Activated T-cell treated with anti-CD3 and anti-CD28 coated beads, Interleukin-2, amount 50 U/mL, for 72 hours (primary cell): ENCODE measurements around the gene UBALD1. TPM values are rescaled to one million over a fixed set of nuclear protein-coding genes. Genes with fewer than 3 reads are reported as not detected.
A peak's percentile ranks its signal among the peaks of the same experiment; 100 is the strongest.
"Not testable (repeated sequence)": the region's sequence is repeated elsewhere in the genome, so short reads cannot be mapped to it uniquely, and the experiment has no call there.

ENCODE experiments used
- ATAC-seq, 2 donors: fragments of 150-1000 bp; cut with Tn5 transposase; replicated peaks in 1 of 2; 2 replicates each; pipeline ENCODE4 v1.10.0; 2021; ENCODE audit warnings: moderate library complexity in 2 of 2, mild to moderate bottlenecking in 1 of 2
- DNase-seq, 2 donors: peaks; one replicate each; pipeline ENCODE4 v3.0.0; 2021 to 2022; ENCODE audit warnings: mixed read lengths in 1 of 2
- H3K27ac Mint-ChIP-seq: one replicate; pipeline ENCODE4 v1.8.0; 2022; ENCODE audit warnings: mild to moderate bottlenecking, moderate library complexity, mixed read lengths
- H3K27me3 Mint-ChIP-seq: one replicate; pipeline ENCODE4 v1.8.0; 2022; ENCODE audit warnings: low read depth, mixed read lengths
- H3K36me3 Mint-ChIP-seq, 2 donors: one replicate each; pipeline ENCODE4 v1.8.0; 2022; ENCODE audit warnings: mixed read lengths in 2 of 2, mild to moderate bottlenecking in 1 of 2; ENCODE audit not compliant: insufficient read depth in 2 of 2
- H3K4me1 Mint-ChIP-seq: one replicate; pipeline ENCODE4 v1.8.0; 2022; ENCODE audit warnings: low read depth, mixed read lengths
- H3K4me3 Mint-ChIP-seq, 2 donors: one replicate each; pipeline ENCODE4 v1.8.0; 2022; ENCODE audit warnings: mild to moderate bottlenecking in 2 of 2, mixed read lengths in 2 of 2, moderate library complexity in 2 of 2
- H3K9me3 Mint-ChIP-seq, 2 donors: one replicate each; pipeline ENCODE4 v1.8.0; 2022; ENCODE audit warnings: mixed read lengths in 2 of 2
- total RNA-seq, 2 donors: library from RNA; stranded (reverse); gene quantifications; one replicate each; pipeline ENCODE4 v1.2.3, GENCODE V29; 2022

Gene UBALD1
- total RNA-seq, 2 donors from 2014 or later: 17.2 to 18.4 TPM

DNA sequence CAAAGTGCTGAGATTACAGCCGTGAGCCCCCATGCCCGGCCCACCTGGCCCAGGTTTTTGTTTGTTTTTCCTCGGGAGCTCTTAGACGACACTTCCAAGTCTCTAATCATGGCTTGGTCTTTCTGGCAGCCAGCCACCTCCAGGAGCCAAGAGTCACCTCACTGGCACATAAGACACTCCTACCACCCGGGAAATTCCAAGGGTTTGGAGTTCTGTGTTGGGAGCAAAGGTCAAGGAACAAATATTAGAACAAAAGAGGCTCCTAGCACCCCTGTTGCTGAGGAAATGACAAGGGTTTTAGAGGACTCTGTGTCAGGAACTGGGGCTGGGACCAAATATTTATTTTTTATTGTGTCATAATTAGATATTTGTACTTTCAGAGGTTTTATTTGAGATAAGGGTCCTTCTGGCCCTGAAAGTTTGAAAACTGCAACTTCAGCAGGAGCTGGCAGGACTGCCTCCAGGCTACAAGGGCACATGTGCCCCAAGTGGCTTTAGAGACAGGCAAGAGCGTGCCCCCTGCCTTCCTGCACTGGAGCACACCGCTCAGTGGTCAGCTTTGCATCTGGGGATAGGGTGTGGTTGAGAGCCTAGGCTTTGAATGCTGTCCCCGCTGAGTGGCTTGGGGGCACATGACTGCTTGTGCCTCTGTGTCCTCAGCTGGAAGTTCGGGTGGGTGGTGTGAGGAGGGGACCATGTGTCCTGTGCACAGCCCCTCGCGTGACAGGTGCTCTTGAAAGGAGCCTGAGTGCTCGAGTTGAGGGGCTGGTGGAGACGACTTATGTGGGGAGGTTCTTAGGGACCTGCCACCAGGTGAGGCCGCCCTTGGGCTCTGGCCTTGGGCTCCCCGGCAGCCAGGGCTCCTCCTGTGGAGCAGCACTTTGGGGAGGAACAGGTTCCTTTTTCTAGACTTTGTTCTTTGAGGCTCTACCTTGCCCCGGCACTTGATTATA, 39.6 kb upstream of the UBALD1 start:
- H3K4me3 Mint-ChIP-seq: no peak overlapping the region
- DNase-seq: no peak
- peaks cover 0 to 11% of the 10 kb centered on the region in 2 donors for H3K36me3 Mint-ChIP-seq
- no peaks in the 10 kb centered on the region for H3K9me3 Mint-ChIP-seq
- peaks cover 21% of the 10 kb centered on the region for H3K4me1 Mint-ChIP-seq
- H3K27ac Mint-ChIP-seq: no peak overlapping the region
- no peak for ATAC-seq
- H3K27me3 Mint-ChIP-seq: no peaks in the 10 kb centered on the region

DNA sequence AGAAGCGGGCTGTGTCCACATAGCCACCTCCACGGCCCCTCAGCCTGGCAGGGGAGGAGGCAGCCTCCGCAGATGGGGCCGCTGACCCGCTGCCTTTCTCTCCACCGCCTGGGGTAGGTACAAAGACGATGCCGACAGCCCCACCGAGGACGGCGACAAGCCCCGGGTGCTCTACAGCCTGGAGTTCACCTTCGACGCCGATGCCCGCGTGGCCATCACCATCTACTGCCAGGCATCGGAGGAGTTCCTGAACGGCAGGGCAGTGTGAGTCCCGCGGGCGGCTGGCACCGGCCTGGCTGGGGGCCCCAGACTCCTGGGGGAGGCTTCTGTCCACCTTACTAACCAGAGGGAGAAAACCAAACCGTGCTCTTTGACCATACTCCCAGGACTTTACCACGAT, 37.9 kb upstream of the UBALD1 start:
- no peak overlapping the region for H3K4me3 Mint-ChIP-seq
- no peak overlapping the region for H3K27ac Mint-ChIP-seq
- H3K36me3 Mint-ChIP-seq: peaks cover 2 to 19% of the 10 kb centered on the region in 2 donors
- DNase-seq (no peak), ATAC-seq (no peak)
- H3K4me1 Mint-ChIP-seq: peaks cover 18% of the 10 kb centered on the region
- no peaks in the 10 kb centered on the region for H3K9me3 Mint-ChIP-seq
- H3K27me3 Mint-ChIP-seq: no peaks in the 10 kb centered on the region

DNA sequence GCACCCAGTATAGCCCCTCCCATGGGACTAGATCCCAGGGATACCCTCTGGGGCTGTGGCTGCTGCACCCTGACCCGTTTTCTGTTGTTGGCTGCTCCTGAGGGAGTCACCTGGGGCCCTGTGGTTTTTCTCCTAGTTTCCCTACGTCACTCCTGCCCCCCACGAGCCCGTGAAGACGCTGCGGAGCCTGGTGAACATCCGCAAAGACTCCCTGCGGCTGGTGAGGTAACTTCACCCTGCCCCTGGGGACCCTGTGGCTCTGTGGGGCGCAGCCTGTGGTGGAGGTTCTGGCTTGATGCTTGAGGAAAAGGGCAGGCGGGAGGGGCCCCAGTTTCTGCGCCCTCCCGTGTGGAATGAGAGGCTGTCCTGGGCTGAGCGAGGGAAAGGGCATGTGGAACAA, 37.1 kb upstream of the UBALD1 start:
- no peak overlapping the region for H3K27ac Mint-ChIP-seq
- H3K4me3 Mint-ChIP-seq: no peak overlapping the region
- H3K27me3 Mint-ChIP-seq: no peaks in the 10 kb centered on the region
- H3K9me3 Mint-ChIP-seq: no peaks in the 10 kb centered on the region
- H3K4me1 Mint-ChIP-seq: peaks cover 25% of the 10 kb centered on the region
- ATAC-seq (no peak), DNase-seq (no peak)
- H3K36me3 Mint-ChIP-seq: peaks cover 2 to 20% of the 10 kb centered on the region in 2 donors

- Mint-ChIP-seq H3K36me3 (peaks cover 2 to 15% of the 10 kb centered on the region in 2 donors), H3K4me1 (peaks cover 33% of the 10 kb centered on the region)
- H3K27me3 Mint-ChIP-seq, H3K9me3 Mint-ChIP-seq, H3K4me3 Mint-ChIP-seq, H3K27ac Mint-ChIP-seq: not testable (repeated sequence)
- ATAC-seq (peak; percentile 76), DNase-seq (peak; percentile 81 to 84)
Measured at GRCh38 chr16:4650443-4651074, 35.9 kb upstream of the UBALD1 start.

GRCh38 chr16:4649744-4650442, 35.2 kb upstream of the UBALD1 start:
- Mint-ChIP-seq H3K36me3 (peaks cover 2 to 19% of the 10 kb centered on the region in 2 donors), H3K9me3 (no peaks in the 10 kb centered on the region), H3K4me1 (peaks cover 38% of the 10 kb centered on the region), H3K4me3 (no peak overlapping the region), H3K27me3 (no peaks in the 10 kb centered on the region), H3K27ac (no peak overlapping the region)
- DNase-seq: no peak
- peak; percentile 19 to 38 for ATAC-seq

DNA sequence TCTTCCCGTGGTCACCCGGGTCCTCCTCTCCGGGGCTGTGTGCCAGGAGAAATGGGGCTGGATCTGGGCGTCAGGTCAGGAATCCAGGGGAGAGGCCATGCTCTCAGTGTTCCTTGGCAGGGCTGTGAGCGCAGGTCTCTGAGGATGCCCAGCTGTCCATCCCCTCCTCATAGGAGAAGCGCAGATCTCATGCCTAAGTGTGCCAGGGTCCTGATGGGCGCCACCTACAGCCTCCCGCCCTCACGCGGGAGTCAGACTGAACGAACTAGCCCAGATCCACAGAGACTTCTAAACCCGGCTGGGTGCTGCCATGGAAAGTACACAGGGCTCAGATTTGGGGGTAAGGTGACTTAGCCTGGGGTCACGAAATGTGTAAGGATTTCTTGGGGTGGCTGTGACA, 34.2 kb upstream of the UBALD1 start:
- H3K27me3 Mint-ChIP-seq: no peaks in the 10 kb centered on the region
- peaks cover 2 to 20% of the 10 kb centered on the region in 2 donors for H3K36me3 Mint-ChIP-seq
- DNase-seq (no peak), ATAC-seq (no peak)
- H3K27ac Mint-ChIP-seq: no peak overlapping the region
- H3K4me1 Mint-ChIP-seq: peaks cover 38% of the 10 kb centered on the region
- no peaks in the 10 kb centered on the region for H3K9me3 Mint-ChIP-seq
- no peak overlapping the region for H3K4me3 Mint-ChIP-seq

DNA sequence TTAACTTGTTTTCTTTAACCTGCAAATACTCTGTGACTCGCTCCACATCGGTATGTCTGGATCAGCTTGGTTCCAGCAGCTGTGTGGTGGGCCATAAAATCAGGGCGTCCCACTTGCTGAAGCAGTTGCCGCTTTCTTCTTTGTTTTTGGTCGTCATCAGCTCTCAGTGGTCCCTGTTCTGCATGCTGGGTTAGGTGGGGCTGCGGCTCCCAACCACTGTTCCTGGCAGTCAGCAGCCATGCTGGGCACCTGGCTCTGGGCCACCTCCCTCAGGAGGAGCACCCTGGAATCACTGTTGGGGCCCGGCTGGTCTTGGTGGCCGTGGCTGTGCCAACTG, 32.9 kb upstream of the UBALD1 start:
- DNase-seq (no peak), ATAC-seq (no peak)
- no peak overlapping the region for H3K27ac Mint-ChIP-seq
- peaks cover 38% of the 10 kb centered on the region for H3K4me1 Mint-ChIP-seq
- H3K27me3 Mint-ChIP-seq: no peaks in the 10 kb centered on the region
- H3K36me3 Mint-ChIP-seq: peaks cover 2 to 17% of the 10 kb centered on the region in 2 donors
- no peaks in the 10 kb centered on the region for H3K9me3 Mint-ChIP-seq
- H3K4me3 Mint-ChIP-seq: no peak overlapping the region

DNA sequence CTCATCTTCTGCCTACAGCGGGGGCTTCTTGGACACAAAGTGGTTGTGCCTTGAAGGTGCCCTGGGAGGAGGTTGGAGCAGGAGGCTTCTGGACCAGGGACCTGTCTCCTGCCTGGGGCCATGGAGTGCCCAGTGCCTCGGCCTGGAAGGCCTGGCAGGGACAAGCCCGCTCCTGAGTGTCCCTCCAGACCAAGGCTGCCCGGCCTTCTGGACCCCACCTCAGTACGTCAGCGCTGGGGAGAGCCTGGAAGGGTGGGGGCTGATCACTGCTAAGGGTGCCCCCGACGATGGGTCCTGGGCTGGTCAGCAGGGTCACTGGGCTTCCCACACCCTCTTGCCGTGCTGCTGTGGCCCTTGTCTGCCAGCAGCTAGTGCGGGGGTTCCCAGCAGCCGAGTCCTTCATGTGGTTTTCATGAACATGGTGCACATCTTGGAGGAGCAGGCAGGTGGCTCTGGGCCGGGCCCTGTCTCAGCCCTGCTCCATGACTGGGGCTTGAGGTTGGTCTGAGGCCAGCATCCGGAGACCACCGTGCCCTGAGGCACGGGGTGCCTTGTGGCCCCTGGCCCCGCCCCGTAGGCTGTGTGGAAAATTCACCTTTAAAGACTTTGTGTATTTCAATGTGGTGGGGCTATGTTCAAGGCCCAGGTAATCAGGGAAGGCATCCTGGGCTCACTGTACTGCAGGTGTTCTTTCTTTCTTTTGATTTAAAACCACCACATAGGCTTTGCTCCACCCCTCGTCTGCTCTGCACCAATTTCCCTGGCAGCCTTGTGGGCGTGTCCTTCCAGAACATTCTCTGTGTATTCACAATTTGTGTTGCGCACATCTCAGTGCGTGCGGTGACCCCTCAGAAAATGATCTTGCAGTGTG, 32.3 kb upstream of the UBALD1 start:
- Mint-ChIP-seq H3K36me3 (peaks cover 2 to 17% of the 10 kb centered on the region in 2 donors), H3K27ac (no peak overlapping the region), H3K27me3 (no peaks in the 10 kb centered on the region), H3K4me1 (peaks cover 38% of the 10 kb centered on the region), H3K4me3 (no peak overlapping the region), H3K9me3 (no peaks in the 10 kb centered on the region)
- ATAC-seq (no peak), DNase-seq (no peak)

GRCh38 chr16:4641895-4642294, 27.2 kb upstream of the UBALD1 start:
- Mint-ChIP-seq H3K27me3 (no peaks in the 10 kb centered on the region), H3K27ac (no peak overlapping the region), H3K36me3 (peaks cover 0 to 5% of the 10 kb centered on the region in 2 donors), H3K4me1 (peaks cover 37% of the 10 kb centered on the region), H3K4me3 (no peak overlapping the region), H3K9me3 (no peaks in the 10 kb centered on the region)
- no peak for ATAC-seq
- DNase-seq: no peak

- DNase-seq: no peak
- Mint-ChIP-seq H3K36me3 (peaks cover 0 to 5% of the 10 kb centered on the region in 2 donors), H3K27ac (peak overlapping the region; percentile 62), H3K27me3 (no peaks in the 10 kb centered on the region), H3K9me3 (no peaks in the 10 kb centered on the region), H3K4me3 (no peak overlapping the region), H3K4me1 (peaks cover 34% of the 10 kb centered on the region)
- no peak for ATAC-seq
Measured at GRCh38 chr16:4641306-4641687, 26.6 kb upstream of the UBALD1 start.

- Mint-ChIP-seq H3K36me3 (peaks cover 0 to 5% of the 10 kb centered on the region in 2 donors), H3K27ac (peak overlapping the region; percentile 62), H3K27me3 (no peaks in the 10 kb centered on the region), H3K4me1 (peaks cover 30% of the 10 kb centered on the region), H3K4me3 (no peak overlapping the region), H3K9me3 (no peaks in the 10 kb centered on the region)
- DNase-seq: no peak
- peak in 1 of 2 donors; percentile 32 for ATAC-seq
Measured at GRCh38 chr16:4640572-4641305, 26.1 kb upstream of the UBALD1 start.

DNA sequence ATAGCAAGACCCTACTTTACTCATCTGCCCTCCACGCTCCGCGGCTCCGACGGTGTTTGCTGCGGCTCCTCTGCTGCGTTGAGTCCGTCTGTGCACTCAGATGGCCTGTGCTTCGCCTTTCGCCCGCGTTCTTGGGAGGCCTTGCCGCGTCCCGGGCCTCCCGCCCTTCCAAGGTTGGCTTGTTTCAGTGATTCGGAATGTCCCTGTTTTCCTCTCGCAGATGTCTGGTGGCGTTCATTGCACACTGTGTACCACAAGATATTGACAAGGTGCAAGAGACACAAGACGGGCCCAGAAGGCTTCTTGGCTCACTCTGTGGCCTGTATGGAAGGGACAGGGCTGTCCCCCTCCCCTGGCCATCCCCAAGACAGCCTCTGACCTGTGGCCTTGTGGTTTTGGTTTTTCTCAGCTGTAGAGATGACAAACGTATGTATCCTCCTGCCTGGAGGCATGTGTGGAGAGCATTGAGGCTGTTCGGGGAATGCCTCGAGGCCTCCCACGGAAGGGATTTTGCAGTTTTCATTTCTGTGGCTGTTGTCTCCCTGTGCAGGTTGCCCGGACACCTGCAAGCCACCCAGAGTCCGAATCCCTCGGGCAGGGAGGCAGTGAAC, 25.3 kb upstream of the UBALD1 start:
- no peak for ATAC-seq
- peaks cover 0 to 2% of the 10 kb centered on the region in 2 donors for H3K36me3 Mint-ChIP-seq
- H3K9me3 Mint-ChIP-seq: no peaks in the 10 kb centered on the region
- H3K4me3 Mint-ChIP-seq: no peak overlapping the region
- DNase-seq: no peak
- no peaks in the 10 kb centered on the region for H3K27me3 Mint-ChIP-seq
- peaks cover 24% of the 10 kb centered on the region for H3K4me1 Mint-ChIP-seq
- H3K27ac Mint-ChIP-seq: no peak overlapping the region
